A549 (cell line): Measurements from ENCODE around the gene KCNJ10. TPM values are rescaled to one million over a fixed set of nuclear protein-coding genes. Genes with fewer than 3 reads are reported as not detected.

Experiments
- ATAC-seq, 2 experiments: fragments of 200-7000 bp in 1 of 2; fragments of >200 bp in 1 of 2; cut with Nextera tagmentation in 1 of 2; cut with Tn5 transposase in 1 of 2; 3 replicates each; pipeline versions ENCODE4 v1.8.0 to v1.9.1; 2018 to 2020; ENCODE audit warnings: mild to moderate bottlenecking in 1 of 2, moderate library complexity in 1 of 2
- CTCF ChIA-PET: fragments of 300-600 bp; sonication (Branson Sonifier 250); formaldehyde crosslinking; extraction: SDS; loops from one replicate; lab custom pipeline; 2021; ENCODE audit warnings: antibody characterized with exemption, inconsistent platforms; lab: Yijun Ruan, JAX
- POLR2A ChIA-PET: fragments of 350-600 bp; formaldehyde crosslinking; extraction: SDS; loops from one replicate; lab custom pipeline; 2021; ENCODE audit warnings: antibody characterized with exemption, inconsistent platforms; lab: Yijun Ruan, JAX
- DNase-seq, 2 experiments: peaks; one replicate each; pipeline versions ENCODE4 v3.0.0 to v3.0.0-alpha.2; 2011 to 2016; ENCODE audit warnings: low read depth in 1 of 2, low spot score in 1 of 2
- FAIRE-seq: peaks from 2 replicates; lab custom pipeline; 2011; peaks lifted over from hg19 to GRCh38; lab: Jason Lieb, UNC
- H3K27ac ChIP-seq, 2 experiments: fragments of >200 bp; sonication (Bioruptor Twin); formaldehyde crosslinking; 3 replicates each; pipeline ENCODE4 v1.5.1; 2016 to 2017
- H3K4me1 ChIP-seq: fragments of >200 bp; sonication (Bioruptor Twin); formaldehyde crosslinking; 3 replicates; pipeline ENCODE4 v1.6.1; 2016
- H3K4me2 ChIP-seq: fragments of >200 bp; sonication (Bioruptor Twin); formaldehyde crosslinking; 3 replicates; pipeline ENCODE4 v1.6.1; 2016
- H3K4me3 ChIP-seq: fragments of >200 bp; sonication (Bioruptor Twin); formaldehyde crosslinking; 3 replicates; pipeline ENCODE4 v1.5.1; 2016
- H3K9me3 ChIP-seq: fragments of >200 bp; sonication (Bioruptor Twin); formaldehyde crosslinking; 3 replicates; pipeline ENCODE4 v1.6.1; 2016
- CBX8 ChIP-seq: fragments of 200-600 bp; sonication (generic); IDR thresholded peaks from 2 replicates; pipeline ENCODE4 v1.6.1; 2016
- CEBPB ChIP-seq, 2 experiments: fragments of >200 bp in 1 of 2; sonication (Bioruptor Twin) in 1 of 2; formaldehyde crosslinking in 1 of 2; IDR thresholded peaks; 2 replicates each; pipeline ENCODE4 v1.6.1; 2012 to 2016
- E2F6 ChIP-seq: IDR thresholded peaks from 2 replicates; pipeline ENCODE4 v1.6.1; 2012; ENCODE audit warnings: low read depth, borderline replicate concordance
- EHMT2 ChIP-seq: fragments of 200-600 bp; sonication (generic); IDR thresholded peaks from 2 replicates; pipeline ENCODE4 v1.6.1; 2016; ENCODE audit warnings: antibody characterized with exemption, low read depth, mild to moderate bottlenecking, moderate library complexity
- ELK1 ChIP-seq: fragments of 150-350 bp; IDR thresholded peaks from 2 replicates; pipeline ENCODE4 v1.6.1; 2014; ENCODE audit warnings: low read depth, mild to moderate bottlenecking, low read length
- EP300 ChIP-seq, 2 experiments: fragments of >200 bp; sonication (Bioruptor Twin); formaldehyde crosslinking; IDR thresholded peaks; 2 replicates in 1 of 2; 3 replicates in 1 of 2; pipeline ENCODE4 v1.6.1; 2016 to 2017
- FOSL2 ChIP-seq, 2 experiments: fragments of 450-650 bp in 1 of 2; fragments of >200 bp in 1 of 2; sonication (Bioruptor Twin) in 1 of 2; formaldehyde crosslinking; IDR thresholded peaks; 2 replicates each; pipeline versions ENCODE4 v1.5.0 to v1.6.1; 2016 to 2020; ENCODE audit warnings: mild to moderate bottlenecking in 1 of 2, moderate library complexity in 1 of 2
- GATA3 ChIP-seq: IDR thresholded peaks from 2 replicates; pipeline ENCODE4 v1.6.1; 2012; ENCODE audit warnings: borderline replicate concordance
- HDAC2 ChIP-seq: fragments of 200-600 bp; sonication (generic); IDR thresholded peaks from 2 replicates; pipeline ENCODE4 v1.6.1; 2016
- HES2 ChIP-seq: fragments of >200 bp; sonication (Bioruptor Twin); formaldehyde crosslinking; IDR thresholded peaks from 2 replicates; pipeline ENCODE4 v1.6.1; 2016
- HOXA7 ChIP-seq: fragments of 250-450 bp; sonication (Bioruptor Pico); IDR thresholded peaks from 2 replicates; pipeline ENCODE4 v1.5.0; 2020; ENCODE audit warnings: mild to moderate bottlenecking, moderate library complexity
- JUN ChIP-seq, 2 experiments: fragments of >200 bp; sonication (Bioruptor Twin); formaldehyde crosslinking; IDR thresholded peaks; 2 replicates in 1 of 2; 3 replicates in 1 of 2; pipeline ENCODE4 v1.6.1; 2016 to 2017
- KDM1A ChIP-seq: fragments of 200-600 bp; sonication (generic); IDR thresholded peaks from 2 replicates; pipeline ENCODE4 v1.6.1; 2016; ENCODE audit warnings: low read depth, mild to moderate bottlenecking
- MYC ChIP-seq: IDR thresholded peaks from 2 replicates; pipeline ENCODE4 v1.6.1; 2012; ENCODE audit warnings: mild to moderate bottlenecking, inconsistent platforms, low read length, improper control_type of control experiment, borderline replicate concordance
- NPAS2 ChIP-seq: fragments of 250-450 bp; sonication (Bioruptor Pico); IDR thresholded peaks from 2 replicates; pipeline ENCODE4 v1.8.0; 2022; ENCODE audit warnings: mild to moderate bottlenecking, moderate library complexity, borderline replicate concordance
- RAD21 ChIP-seq, 2 experiments: fragments of >200 bp in 1 of 2; sonication (Bioruptor Twin) in 1 of 2; formaldehyde crosslinking in 1 of 2; IDR thresholded peaks in 1 of 2; conservative IDR thresholded peaks in 1 of 2; 2 replicates in 1 of 2; 3 replicates in 1 of 2; pipeline ENCODE4 v1.6.1; 2012 to 2018; ENCODE audit warnings: inconsistent platforms in 1 of 2
- RFX5 ChIP-seq: fragments of 450-650 bp; IDR thresholded peaks from 2 replicates; pipeline ENCODE4 v1.7.1; 2014; ENCODE audit warnings: antibody characterized with exemption, mild to moderate bottlenecking, moderate library complexity
- SMC3 ChIP-seq: fragments of >200 bp; sonication (Bioruptor Twin); formaldehyde crosslinking; IDR thresholded peaks from 3 replicates; pipeline ENCODE4 v1.6.1; 2018; ENCODE audit warnings: inconsistent platforms
- TFCP2L1 ChIP-seq: fragments of 250-450 bp; sonication (Bioruptor Pico); IDR thresholded peaks from 2 replicates; pipeline ENCODE4 v1.5.0; 2021; ENCODE audit warnings: mild to moderate bottlenecking
- USF2 ChIP-seq: fragments of 450-650 bp; IDR thresholded peaks from 2 replicates; pipeline ENCODE4 v1.6.1; 2014; ENCODE audit warnings: antibody characterized with exemption
- WGBS: methylation state at CpG from one replicate; pipeline ENCODE4 v1.1.6; 2017; ENCODE audit errors: missing lambda C conversion rate; 5-methylcytosine and 5-hydroxymethylcytosine counted together
- polyA plus RNA-seq, 4 experiments: library from polyadenylated mRNA; depleted of rRNA in 3 of 4; stranded (reverse); fragments of >200 nt; fragmentation: RNase III in 1 of 4; extraction: RNeasy Plus Mini Kit Qiagen cat#74134 plus additional on column Dnase treatment in 1 of 4; gene quantifications; 2 replicates in 3 of 4; 3 replicates in 1 of 4; pipeline ENCODE4 v1.2.3, GENCODE V29; 2011 to 2017

Gene KCNJ10
- polyA plus RNA-seq, 2 of the 4 experiments (the other 2 are of a cell fraction) = 0.05 TPM; not detected in 1

- no peak for TF ChIP-seq USF2
Observed at GRCh38 chr1:160071289-160071688, 1.3 kb upstream of the KCNJ10 start (continued).

- TF ChIP-seq TFCP2L1 (CRISPR knock-in tag) (no peak), EP300 (IDR thresholded peaks at IDR 0.05) (no peak), JUN (IDR thresholded peaks at IDR 0.05) (no peak), HES2 (no peak), MYC (no peak), SMC3 (no peak), HDAC2 (no peak), E2F6 (no peak), RAD21 (conservative IDR thresholded peaks at IDR 0.05 in 1 of 2, IDR thresholded peaks at IDR 0.05 in 1 of 2) (no peak)
- CTCF ChIA-PET = interaction anchor here (4.8 to 30.0 kb wide), 2 partner anchors 13 to 24 kb away, joined by 18 to 409 read pairs; partner anchors contain the start of gene KCNJ9
- Histone ChIP-seq H3K4me1 (no peaks in the 10 kb centered on the region), H3K4me3 (peak overlapping the region; percentile 48), H3K4me2 (peak overlapping the region; percentile 91), H3K9me3 (no peaks in the 10 kb centered on the region), H3K27ac (no peak overlapping the region; a peak in 1 of 6 replicates)
- WGBS = 30% methylated on average over 31 of the region's 46 CpGs
- DNase-seq (peak; percentile 36 to 67), ATAC-seq (peak; percentile 79 to 97), FAIRE-seq (no peak)
- POLR2A ChIA-PET = no interaction called here
Observed at GRCh38 chr1:160070243-160071163, 543 bp upstream of the KCNJ10 start.

GRCh38 chr1:160068225-160068624, 1.7 kb downstream of the KCNJ10 start:
- WGBS = 42% methylated on average over 4 of the region's 5 CpGs
- TF ChIP-seq CBX8 (no peak), HOXA7 (CRISPR knock-in tag) (no peak), E2F6 (no peak), GATA3 (no peak), CEBPB (IDR thresholded peaks at IDR 0.05) (no peak), EHMT2 (no peak), RFX5 (no peak), KDM1A (no peak), EP300 (IDR thresholded peaks at IDR 0.05) (no peak), NPAS2 (no peak), FOSL2 (IDR thresholded peaks at IDR 0.05) (no peak), FOSL2 (CRISPR knock-in tag; IDR thresholded peaks at IDR 0.05) (no peak), ELK1 (no peak), MYC (no peak)

More at GRCh38 chr1:160068225-160068624, 1.7 kb downstream of the KCNJ10 start:
- CTCF ChIA-PET = interaction anchor here (0.9 to 30.0 kb wide), 4 partner anchors 15 to 63 kb away, joined by 3 to 409 read pairs (median 8); partner anchors contain the start of gene KCNJ9
- no peak overlapping the region for H3K4me3 ChIP-seq
- no peaks in the 10 kb centered on the region for H3K4me1 ChIP-seq
- POLR2A ChIA-PET = no interaction called here
- FAIRE-seq = no peak
- no peaks in the 10 kb centered on the region for H3K9me3 ChIP-seq
- H3K4me2 ChIP-seq = no peak overlapping the region
- no peak for DNase-seq
- no peak for ATAC-seq
- H3K27ac ChIP-seq = no peak overlapping the region
